ENCODE results near the gene DIPK2A. TPM values are rescaled to one million over a fixed set of nuclear protein-coding genes. Genes with fewer than 3 reads are reported as not detected.

DIPK2A gene
- total and polyA plus RNA-seq, 4 donors: 6.1 to 125 (median 17.8) TPM

GRCh38 chr3:144015133-144015532, 43.5 kb downstream of the DIPK2A start:
- Histone ChIP-seq H3K9me3 (ENCODE audit: control insufficient read depth in 4 of 4, insufficient read depth in 3 of 4, low read length in 3 of 4) (peaks cover 0 to 2% (median 0%) of the 10 kb centered on the region in 4 donors), H3K27ac (ENCODE audit: low read depth in 1 of 2, low read length in 1 of 2) (no peak overlapping the region), H3K4me3 (no peak overlapping the region), H3K4me1 (ENCODE audit: control insufficient read depth in 5 of 5, insufficient read depth in 5 of 5, low read length in 5 of 5) (peaks cover 0 to 2% (median 0%) of the 10 kb centered on the region in 5 donors), H3K36me3 (ENCODE audit: control insufficient read depth in 4 of 4, insufficient read depth in 4 of 4, low read length in 4 of 4) (no peaks in the 10 kb centered on the region), H3K9ac (ENCODE audit: insufficient read depth in 1 of 2, low read length in 2 of 2) (no peak overlapping the region), H3K27me3 (ENCODE audit: control insufficient read depth in 3 of 3, insufficient read depth in 3 of 3, low read length in 2 of 3) (no peaks in the 10 kb centered on the region)
- DNase-seq (no peak), ATAC-seq (ENCODE audit: insufficient read depth, low FRiP score) (no peak)
- TF ChIP-seq, protein P1, sequence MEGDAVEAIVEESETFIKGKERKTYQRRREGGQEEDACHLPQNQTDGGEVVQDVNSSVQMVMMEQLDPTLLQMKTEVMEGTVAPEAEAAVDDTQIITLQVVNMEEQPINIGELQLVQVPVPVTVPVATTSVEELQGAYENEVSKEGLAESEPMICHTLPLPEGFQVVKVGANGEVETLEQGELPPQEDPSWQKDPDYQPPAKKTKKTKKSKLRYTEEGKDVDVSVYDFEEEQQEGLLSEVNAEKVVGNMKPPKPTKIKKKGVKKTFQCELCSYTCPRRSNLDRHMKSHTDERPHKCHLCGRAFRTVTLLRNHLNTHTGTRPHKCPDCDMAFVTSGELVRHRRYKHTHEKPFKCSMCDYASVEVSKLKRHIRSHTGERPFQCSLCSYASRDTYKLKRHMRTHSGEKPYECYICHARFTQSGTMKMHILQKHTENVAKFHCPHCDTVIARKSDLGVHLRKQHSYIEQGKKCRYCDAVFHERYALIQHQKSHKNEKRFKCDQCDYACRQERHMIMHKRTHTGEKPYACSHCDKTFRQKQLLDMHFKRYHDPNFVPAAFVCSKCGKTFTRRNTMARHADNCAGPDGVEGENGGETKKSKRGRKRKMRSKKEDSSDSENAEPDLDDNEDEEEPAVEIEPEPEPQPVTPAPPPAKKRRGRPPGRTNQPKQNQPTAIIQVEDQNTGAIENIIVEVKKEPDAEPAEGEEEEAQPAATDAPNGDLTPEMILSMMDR (IDR thresholded peaks at IDR 0.05; ENCODE audit: control extremely low read depth, extremely low read depth): no peak
- WGBS, 2 donors: 92 to 95% methylated on average over 3 of the region's 3 CpGs

DNA sequence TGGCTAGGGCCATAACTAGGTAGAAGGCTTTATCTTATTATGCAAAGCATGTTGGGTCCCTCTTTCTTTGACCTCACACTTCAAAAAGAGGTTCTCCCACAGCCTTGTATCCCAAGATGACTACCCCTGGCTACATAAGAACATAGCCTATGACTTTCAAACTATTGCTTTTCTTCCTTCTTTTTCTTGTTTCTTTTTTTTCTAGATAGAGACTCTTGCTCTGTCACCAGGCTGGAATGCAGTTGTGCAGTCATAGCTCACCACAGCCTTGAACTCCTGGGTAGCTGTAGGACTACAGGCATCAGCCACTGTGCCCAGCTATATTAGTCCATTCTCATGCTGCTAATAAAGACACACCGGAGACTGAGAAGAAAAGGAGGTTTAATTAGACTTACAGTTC, 47.2 kb downstream of the DIPK2A start:
- TF ChIP-seq, protein P1 (IDR thresholded peaks at IDR 0.05; ENCODE audit: control extremely low read depth, extremely low read depth): no peak
- no peak overlapping the region for H3K9ac ChIP-seq (ENCODE audit: insufficient read depth in 1 of 2, low read length in 2 of 2)
- no peak overlapping the region for H3K4me3 ChIP-seq
- no peaks in the 10 kb centered on the region for H3K4me1 ChIP-seq (ENCODE audit: control insufficient read depth in 5 of 5, insufficient read depth in 5 of 5, low read length in 5 of 5)
- H3K9me3 ChIP-seq (ENCODE audit: control insufficient read depth in 4 of 4, insufficient read depth in 3 of 4, low read length in 3 of 4): peaks cover 0 to 2% (median 0%) of the 10 kb centered on the region in 4 donors
- no peak for DNase-seq
- ATAC-seq (ENCODE audit: insufficient read depth, low FRiP score): no peak
- no peaks in the 10 kb centered on the region for H3K36me3 ChIP-seq (ENCODE audit: control insufficient read depth in 4 of 4, insufficient read depth in 4 of 4, low read length in 4 of 4)
- no peak overlapping the region for H3K27ac ChIP-seq (ENCODE audit: low read depth in 1 of 2, low read length in 1 of 2)
- 96 to 98% methylated on average over 1 of the region's 1 CpG for WGBS, 2 donors
- H3K27me3 ChIP-seq (ENCODE audit: control insufficient read depth in 3 of 3, insufficient read depth in 3 of 3, low read length in 2 of 3): no peaks in the 10 kb centered on the region

Other genes starting within 250 kb of the DIPK2A start
- gene SLC9A9, start 123.4 kb upstream of the DIPK2A start, total RNA-seq: 10 to 100 TPM; 11.7 to 66.3 TPM
- 1 to 10 TPM; 2.2 to 4.7 TPM for gene SLC9A9, start 123.4 kb upstream of the DIPK2A start, polyA plus RNA-seq

Data from lung (tissue), 12 donors.